Glomerular endothelial cell (primary cell): ENCODE results near the gene SLC44A1. TPM values are rescaled to one million over a fixed set of nuclear protein-coding genes. Genes with fewer than 3 reads are reported as not detected.

Experiments
- DNase-seq: peaks from one replicate; pipeline ENCODE4 v3.0.0-alpha.2; 2011; ENCODE audit warnings: low read depth, low spot score; ENCODE audit errors: extremely low read depth
- total RNA-seq: library from RNA; depleted of rRNA; stranded (reverse); fragments of >200 nt; gene quantifications from 2 replicates; pipeline ENCODE4 v1.2.3, GENCODE V29; 2015

The SLC44A1 gene
- total RNA-seq, 1 donor from 2014 or later: 20.3 TPM

DNA sequence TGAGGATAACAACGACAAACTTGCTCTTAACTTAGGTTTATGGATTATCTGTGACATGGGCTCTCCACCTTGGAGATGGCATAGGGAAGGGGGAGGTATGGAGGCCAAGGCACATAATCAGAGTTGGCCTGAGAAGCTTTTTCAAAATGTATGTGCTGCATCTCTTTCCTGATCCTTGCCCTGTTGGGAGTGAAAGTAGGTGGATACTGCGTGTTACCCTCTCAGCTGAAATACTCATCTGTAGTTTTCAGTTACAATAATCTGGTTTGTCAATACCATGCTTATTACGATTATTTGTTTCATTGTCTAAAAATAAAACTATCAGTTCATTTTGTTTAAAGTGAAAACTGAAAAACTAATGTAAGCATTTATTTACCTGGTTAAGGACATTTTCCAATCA is 86.7 kb downstream of the SLC44A1 start:
- DNase-seq: no peak

GRCh38 chr9:105331755-105332154 is 87.3 kb downstream of the SLC44A1 start:
- no peak for DNase-seq

GRCh38 chr9:105332471-105332870 is 88.0 kb downstream of the SLC44A1 start:
- no peak for DNase-seq

DNA sequence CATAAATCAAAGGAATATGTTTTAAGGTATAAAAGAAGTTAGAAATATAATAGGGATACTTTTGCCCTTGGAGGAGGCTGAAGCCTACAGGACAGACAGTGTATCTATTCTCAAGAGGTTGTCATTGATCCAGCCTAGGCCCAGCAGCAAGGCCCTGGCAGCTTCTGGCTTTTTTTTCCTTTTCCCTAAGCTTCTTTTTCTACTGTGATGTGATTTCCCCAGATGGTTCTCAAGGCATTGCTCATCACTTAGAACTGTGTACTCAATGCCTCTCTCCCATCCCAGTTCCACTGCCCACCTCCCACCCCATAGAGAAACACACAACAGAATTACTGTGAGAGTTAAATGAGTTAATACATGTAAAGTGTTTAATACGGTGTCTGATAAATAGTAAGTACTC is 88.6 kb downstream of the SLC44A1 start:
- no peak for DNase-seq

GRCh38 chr9:105333811-105334210 is 89.4 kb downstream of the SLC44A1 start:
- DNase-seq: no peak

DNA sequence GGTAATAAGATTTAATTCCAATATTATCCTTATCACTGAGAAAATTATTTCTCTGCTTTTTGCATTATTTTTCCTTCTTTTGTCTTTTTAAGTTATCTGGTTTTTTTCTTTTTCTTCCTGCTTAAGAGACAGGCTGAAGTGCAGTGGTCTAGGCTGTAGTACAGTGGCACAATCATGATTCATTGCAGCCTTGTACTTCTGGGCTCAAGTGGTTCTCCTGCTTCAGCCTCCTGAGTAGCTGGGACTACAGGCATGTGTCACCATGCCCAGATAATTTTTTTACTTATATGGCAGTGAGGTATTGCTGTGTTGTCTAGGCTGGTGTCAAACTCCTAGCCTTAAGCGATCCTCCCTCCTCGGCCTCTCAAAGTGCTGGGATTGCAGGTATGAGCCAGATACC is 93.9 kb downstream of the SLC44A1 start:
- DNase-seq: no peak

DNA sequence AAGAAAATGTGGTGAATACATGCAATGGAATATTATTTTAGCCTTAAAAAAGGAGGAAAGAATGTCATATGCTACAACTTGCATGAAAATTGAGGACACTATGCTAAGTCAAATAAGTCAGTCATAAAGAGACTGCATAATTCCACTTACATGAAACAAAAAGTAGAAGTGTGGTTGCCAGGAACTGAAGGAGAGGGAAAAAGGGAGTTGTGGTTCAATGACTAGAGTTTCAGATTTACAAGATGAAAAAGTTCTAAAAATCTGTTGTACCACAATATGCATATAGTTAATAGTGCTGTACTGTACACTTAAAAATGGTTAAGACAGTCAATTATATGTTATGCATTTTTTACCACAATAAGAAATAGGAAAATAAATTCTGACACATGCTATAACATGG is 95.4 kb downstream of the SLC44A1 start:
- DNase-seq: no peak

DNA sequence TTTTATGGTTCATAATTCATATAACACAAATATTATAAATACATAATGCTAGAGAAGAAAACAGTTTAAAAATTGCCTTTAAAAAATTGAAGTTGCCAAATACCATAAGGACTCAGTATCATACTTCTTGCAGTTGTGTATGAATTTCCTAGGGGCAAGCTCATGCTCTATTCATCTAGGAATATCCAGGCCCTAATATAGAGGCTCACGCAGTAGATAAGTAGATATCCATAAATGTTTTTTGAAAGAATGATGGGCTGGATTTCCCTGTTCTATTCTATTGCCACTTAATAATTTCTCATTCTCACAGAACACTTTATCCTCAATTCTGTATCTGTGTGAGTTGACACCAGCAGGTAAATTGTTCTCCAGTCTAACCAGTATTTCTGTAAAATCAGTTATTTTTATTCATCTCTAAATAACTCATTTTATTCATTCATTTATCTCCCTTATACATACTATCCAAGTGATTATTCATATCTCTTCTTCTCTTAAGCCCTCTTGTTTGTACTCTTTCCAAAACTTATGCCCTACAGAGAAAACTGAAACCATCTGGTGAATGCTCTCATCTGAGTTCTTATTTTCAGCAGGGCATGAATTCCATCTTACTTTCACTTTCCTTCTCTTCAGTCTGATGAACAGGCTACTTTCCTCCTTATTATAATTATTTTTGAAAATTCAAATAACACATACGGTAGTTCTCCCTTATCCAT is 97.1 kb downstream of the SLC44A1 start:
- no peak for DNase-seq

- no peak for DNase-seq
These were observed 97.7 kb downstream of the SLC44A1 start for GRCh38 chr9:105342147-105342505.

DNA sequence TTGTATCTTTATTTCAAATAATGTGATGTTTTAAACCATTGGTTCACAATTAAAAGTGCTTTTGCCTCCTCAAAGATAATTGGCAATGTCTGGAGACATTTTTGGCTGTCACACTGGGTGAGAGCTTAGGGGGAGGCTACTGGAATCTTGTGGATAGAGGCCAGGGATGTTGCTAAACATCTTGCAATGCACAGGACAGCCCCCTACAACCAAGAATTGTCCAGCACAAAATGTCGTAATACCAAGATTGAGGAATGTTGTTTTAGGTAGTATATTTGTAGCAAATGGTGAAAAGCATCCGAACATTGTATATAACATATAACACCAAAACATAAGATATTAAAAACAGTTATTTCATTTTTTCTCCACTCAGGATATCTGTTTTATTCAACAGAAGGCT is 99.8 kb downstream of the SLC44A1 start:
- no peak for DNase-seq

DNA sequence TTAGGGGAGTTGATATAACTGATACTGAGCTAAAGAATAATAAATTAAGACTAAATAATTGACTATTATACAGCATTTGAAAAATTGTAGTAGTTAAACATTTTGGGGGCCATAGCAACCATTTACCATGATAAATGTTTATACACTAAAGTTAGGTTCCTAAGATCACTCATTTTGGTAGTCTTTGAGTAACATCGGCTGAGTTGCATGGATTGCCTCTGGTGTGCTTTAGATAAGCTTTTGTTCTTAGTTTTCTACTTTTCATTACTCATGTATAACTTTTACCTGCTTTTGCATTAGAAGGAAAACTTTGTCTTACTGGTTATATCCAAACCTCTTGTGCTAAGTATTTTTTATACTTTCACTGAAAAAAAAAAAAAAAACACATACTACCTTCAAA is 101.2 kb downstream of the SLC44A1 start:
- DNase-seq: no peak

DNA sequence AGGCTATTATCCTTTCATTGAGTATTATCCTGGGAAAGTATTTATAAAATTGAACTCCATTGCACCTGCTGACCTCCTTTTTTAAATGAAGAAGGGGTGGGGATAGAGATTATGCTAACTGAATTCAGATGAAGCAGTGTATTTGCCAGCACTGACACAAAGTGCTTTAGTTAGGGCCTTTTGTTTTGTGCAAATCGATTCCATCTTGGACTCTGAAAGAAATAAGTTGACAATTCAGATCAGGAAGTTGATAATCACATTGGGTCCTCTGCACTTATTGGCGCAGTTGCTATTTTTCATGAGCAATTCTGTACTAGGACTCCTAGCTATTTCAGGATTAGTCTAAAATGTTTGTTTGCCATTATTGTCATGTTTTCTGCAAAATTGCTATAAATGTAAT is 101.8 kb downstream of the SLC44A1 start:
- no peak for DNase-seq

DNA sequence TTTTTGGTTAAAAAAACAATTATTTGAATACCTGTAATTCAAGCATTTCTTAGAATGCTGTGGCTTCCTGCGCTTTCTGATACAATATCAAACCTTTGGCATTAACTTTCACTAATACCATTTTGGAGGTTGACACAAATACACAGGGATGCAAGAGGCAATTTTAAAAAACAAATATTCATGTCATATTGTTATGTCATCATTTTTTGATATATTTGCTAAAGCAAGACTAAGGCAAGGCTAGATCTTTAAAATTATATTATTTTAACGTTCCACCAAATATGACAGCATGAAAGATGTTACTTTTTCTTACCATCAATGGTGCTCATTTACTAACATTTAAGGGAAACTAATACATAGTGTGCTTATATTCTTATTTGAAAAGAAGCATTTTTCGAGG is 110.0 kb downstream of the SLC44A1 start:
- no peak for DNase-seq

DNA sequence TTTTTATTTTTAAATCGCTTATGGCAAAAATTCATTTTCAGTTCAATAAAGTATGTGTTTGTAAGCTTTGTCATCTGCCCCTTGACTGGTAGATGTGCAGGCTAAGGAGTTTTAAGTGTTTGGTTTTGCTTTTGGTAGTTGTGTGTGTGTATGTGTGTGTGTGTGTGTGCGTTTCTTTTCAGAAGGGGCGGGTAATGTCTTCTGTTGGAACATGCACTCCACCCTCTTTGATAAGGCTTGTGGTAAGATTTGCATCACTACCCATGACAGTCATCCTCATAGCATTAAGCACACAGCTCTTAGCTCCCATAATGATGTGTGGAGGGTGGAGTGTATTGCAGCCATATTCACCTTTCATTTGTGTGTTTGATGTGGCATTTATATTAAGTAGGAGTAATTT is 111.3 kb downstream of the SLC44A1 start:
- no peak for DNase-seq

DNA sequence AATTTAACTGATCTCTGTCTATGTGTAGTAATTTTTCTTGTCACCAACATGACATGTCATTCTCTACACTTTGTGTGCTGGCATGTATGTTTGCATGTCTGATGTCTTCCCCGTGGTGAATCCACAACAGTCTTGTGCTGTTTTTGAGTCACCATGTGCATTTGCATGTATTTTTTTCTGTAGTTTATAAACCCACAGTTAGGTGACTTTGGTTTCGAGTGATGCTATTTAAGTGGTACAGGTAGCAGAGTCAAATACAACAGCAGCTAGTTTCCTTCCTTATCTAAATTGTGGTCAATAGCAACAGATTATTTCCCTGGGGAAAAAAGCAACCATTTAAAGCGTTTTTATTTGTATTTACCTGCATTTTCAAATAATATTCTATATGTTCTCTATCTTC is 113.5 kb downstream of the SLC44A1 start:
- DNase-seq: no peak

DNA sequence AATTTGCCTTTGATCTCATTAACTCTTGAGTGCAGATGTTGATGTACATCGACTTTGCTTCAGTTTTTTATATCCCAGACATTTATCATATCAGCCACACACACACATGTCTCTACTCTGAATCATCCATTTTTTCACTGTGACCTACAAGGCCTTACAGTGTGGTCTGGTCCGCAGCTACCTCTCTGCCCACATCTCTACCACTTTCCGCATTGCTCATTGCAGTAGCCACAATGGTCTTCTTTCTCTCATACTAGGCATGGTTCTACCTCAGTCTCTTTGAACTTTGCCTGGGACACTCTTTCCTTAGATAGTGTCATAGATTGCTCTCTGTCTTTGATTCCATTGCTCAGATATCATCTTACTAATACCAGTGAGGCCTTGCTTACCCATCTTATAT is 115.4 kb downstream of the SLC44A1 start:
- no peak for DNase-seq

- DNase-seq: no peak
These were observed 115.9 kb downstream of the SLC44A1 start for GRCh38 chr9:105360344-105360743.

DNA sequence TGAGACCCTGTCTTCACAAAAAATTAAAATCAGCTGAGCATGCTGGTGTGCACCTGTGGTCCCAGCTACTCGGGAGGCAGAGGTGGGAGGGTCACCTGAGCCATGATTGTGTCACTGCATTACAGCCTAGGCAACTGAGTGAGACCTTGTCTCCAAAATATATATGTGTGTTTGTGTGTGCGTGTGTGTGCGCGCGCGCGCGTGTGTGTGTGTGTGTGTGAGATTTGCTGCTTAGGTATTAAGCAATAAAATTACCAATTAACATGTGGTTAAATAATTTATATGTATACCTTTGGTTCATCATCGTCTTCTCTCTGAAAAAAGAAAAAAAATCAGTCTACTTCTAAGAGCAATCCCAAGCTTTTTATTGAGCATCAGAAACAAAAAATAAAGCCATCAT is 117.4 kb downstream of the SLC44A1 start:
- DNase-seq: no peak

GRCh38 chr9:105362470-105362869 is 118.0 kb downstream of the SLC44A1 start:
- DNase-seq: no peak

GRCh38 chr9:105363837-105364236 is 119.4 kb downstream of the SLC44A1 start:
- DNase-seq: no peak

DNA sequence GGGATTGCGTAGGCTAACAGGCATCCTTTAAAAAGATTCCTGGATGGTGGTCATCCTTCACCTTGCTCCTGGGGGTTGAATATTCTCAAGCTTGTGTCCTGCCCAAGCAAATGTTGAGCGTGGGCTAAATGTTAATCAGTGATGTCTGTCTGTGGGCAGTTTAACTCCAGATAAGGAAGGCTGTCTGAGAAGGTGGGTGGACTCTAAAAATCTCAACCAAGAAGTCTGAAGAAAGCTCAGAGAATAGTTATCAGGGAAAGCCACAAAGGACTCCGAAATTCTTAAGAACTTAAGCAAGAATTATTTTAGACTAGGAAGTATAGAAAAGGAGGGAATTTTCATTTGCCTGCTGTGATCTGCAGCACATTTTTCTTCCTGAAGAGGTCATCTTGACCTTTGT is 125.5 kb downstream of the SLC44A1 start:
- no peak for DNase-seq

GRCh38 chr9:105373723-105374122 is 129.3 kb downstream of the SLC44A1 start:
- no peak for DNase-seq

DNA sequence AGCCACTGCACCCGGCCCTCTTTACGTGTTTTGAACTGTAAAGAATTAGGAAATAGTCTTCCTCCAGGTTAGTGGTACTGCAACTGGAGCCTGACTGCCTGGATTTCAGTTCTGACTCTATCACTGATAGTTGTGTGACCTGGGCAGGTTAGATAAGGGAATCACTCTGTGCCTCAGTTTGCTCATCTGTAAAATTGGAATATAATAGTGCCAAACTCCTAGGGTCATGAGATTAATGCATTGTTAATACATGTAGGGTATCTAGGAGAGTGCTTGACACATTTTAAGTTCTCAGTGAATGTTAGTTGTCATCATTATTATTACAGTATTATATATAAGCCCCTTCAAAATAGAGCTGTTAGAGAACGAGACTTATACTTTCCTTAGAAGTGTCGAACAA is 130.9 kb downstream of the SLC44A1 start:
- no peak for DNase-seq
